HepG2 (cell line): ENCODE measurements around the gene CLDN4. TPM values are rescaled to one million over a fixed set of nuclear protein-coding genes. Genes with fewer than 3 reads are reported as not detected.

ENCODE experiments used
- ARID2 ChIP-seq: sonication (generic); formaldehyde crosslinking; IDR thresholded peaks from 2 replicates; pipeline ENCODE4 v1.8.1; 2022; ENCODE audit warnings: mild to moderate bottlenecking, missing genetic modification reagents, borderline replicate concordance
- ATF3 ChIP-seq: sonication (generic); formaldehyde crosslinking; IDR thresholded peaks from 2 replicates; pipeline ENCODE4 v1.4.0; 2020; ENCODE audit warnings: missing genetic modification reagents
- CAMTA2 ChIP-seq: sonication (generic); formaldehyde crosslinking; IDR thresholded peaks from 2 replicates; pipeline ENCODE4 v1.4.0; 2020; ENCODE audit warnings: mild to moderate bottlenecking, missing genetic modification reagents, borderline replicate concordance
- CSRNP1 ChIP-seq: sonication (generic); formaldehyde crosslinking; IDR thresholded peaks from 2 replicates; pipeline ENCODE4 v1.8.1; 2023; ENCODE audit warnings: mild to moderate bottlenecking, missing genetic modification reagents
- FOXP4 ChIP-seq: sonication (generic); formaldehyde crosslinking; IDR thresholded peaks from 2 replicates; pipeline ENCODE4 v1.4.0; 2020; ENCODE audit warnings: missing genetic modification reagents
- HMGXB4 ChIP-seq, 2 experiments: sonication (generic) in 1 of 2; formaldehyde crosslinking in 1 of 2; IDR thresholded peaks; 2 replicates each; pipeline versions ENCODE4 v1.4.0 to v1.6.1; 2018 to 2020; ENCODE audit warnings: missing genetic modification reagents in 2 of 2, borderline replicate concordance in 1 of 2, low read depth in 1 of 2, mild to moderate bottlenecking in 1 of 2, missing biosample characterization in 1 of 2
- HOXA3 ChIP-seq: sonication (generic); formaldehyde crosslinking; IDR thresholded peaks from 2 replicates; pipeline ENCODE4 v1.5.0; 2020; ENCODE audit warnings: missing genetic modification reagents
- MED1 ChIP-seq: sonication (generic); formaldehyde crosslinking; IDR thresholded peaks from 2 replicates; pipeline ENCODE4 v1.4.0; 2020; ENCODE audit warnings: missing genetic modification reagents
- MYPOP ChIP-seq: sonication (generic); formaldehyde crosslinking; IDR thresholded peaks from 2 replicates; pipeline ENCODE4 v1.8.1; 2023; ENCODE audit warnings: mild to moderate bottlenecking, moderate library complexity, missing genetic modification reagents
- NFKB2 ChIP-seq: sonication (generic); formaldehyde crosslinking; IDR thresholded peaks from 2 replicates; pipeline ENCODE4 v1.4.0; 2020; ENCODE audit warnings: missing genetic modification reagents, borderline replicate concordance
- PAWR ChIP-seq: sonication (generic); formaldehyde crosslinking; IDR thresholded peaks from 2 replicates; pipeline ENCODE4 v1.4.0; 2020; ENCODE audit warnings: missing genetic modification reagents, mild to moderate bottlenecking, borderline replicate concordance
- POLR2AphosphoS5 ChIP-seq: IDR thresholded peaks from 2 replicates; pipeline ENCODE4 v1.6.1; 2012; ENCODE audit warnings: low read depth, low read length
- SALL1 ChIP-seq: sonication (generic); formaldehyde crosslinking; IDR thresholded peaks from 2 replicates; pipeline ENCODE4 v1.8.0; 2022; ENCODE audit warnings: mild to moderate bottlenecking, missing genetic modification reagents
- SSRP1 ChIP-seq: IDR thresholded peaks from 2 replicates; pipeline ENCODE4 v1.6.1; 2016; ENCODE audit warnings: control low read depth
- TBX2 ChIP-seq: sonication (generic); formaldehyde crosslinking; IDR thresholded peaks from 2 replicates; pipeline ENCODE4 v1.5.0; 2020; ENCODE audit warnings: missing genetic modification reagents, mild to moderate bottlenecking, borderline replicate concordance
- TEAD3 ChIP-seq: optimal IDR thresholded peaks from 2 replicates; pipeline ENCODE3; 2016; ENCODE audit warnings: borderline replicate concordance
- TGIF2 ChIP-seq: IDR thresholded peaks from 2 replicates; pipeline ENCODE4 v1.6.1; 2016; ENCODE audit warnings: control low read depth, missing compliant biosample characterization
- ZNF326 ChIP-seq: sonication (generic); formaldehyde crosslinking; IDR thresholded peaks from 2 replicates; pipeline ENCODE4 v1.4.0; 2020; ENCODE audit warnings: missing genetic modification reagents, borderline replicate concordance
- ZNF772 ChIP-seq: sonication (generic); formaldehyde crosslinking; IDR thresholded peaks from 2 replicates; pipeline ENCODE4 v1.5.0; 2020; ENCODE audit warnings: mild to moderate bottlenecking, missing genetic modification reagents
- polyA plus RNA-seq, 8 experiments: library from polyadenylated mRNA; depleted of rRNA in 3 of 8; stranded (reverse) in 7 of 8; unstranded in 1 of 8; fragments of >200 nt; fragmentation: Illumina TruSeq in 4 of 8; extraction: Trizol in 4 of 8; gene quantifications; 2 replicates each; pipeline versions ENCODE4 v1.2.1 to v1.2.3, GENCODE V29; 2011 to 2016; ENCODE audit warnings: low read depth in 4 of 8, missing spikeins in 1 of 8, mixed read lengths in 1 of 8; ENCODE audit not compliant: insufficient read depth in 1 of 8
- total RNA-seq, 5 experiments: library from RNA; depleted of rRNA; stranded (reverse); fragments of >200 nt; fragmentation: Illumina TruSeq; extraction: Trizol; gene quantifications; 2 replicates each; pipeline ENCODE4 v1.2.3, GENCODE V29; 2016; ENCODE audit warnings: low read depth in 1 of 5

Gene CLDN4
- total and polyA plus RNA-seq, 2 of the 13 experiments (the other 11 are each of a cell fraction or from before 2014, with no cell fraction given): 28.2 to 35.7 TPM

- TF ChIP-seq NFKB2 (peak; percentile 57; the same call in 1 of the 2 replicates), SSRP1 (peak; percentile 40; the same call in 1 of the 2 replicates), HMGXB4 (CRISPR knock-in tag; IDR thresholded peaks at IDR 0.05; ENCODE audit: borderline replicate concordance in 1 of 2, low read depth in 1 of 2) (0 out of 4 replicates have a peak, but pooled peaks of 1 of the 2 experiments have one; percentile 36), TBX2 (CRISPR knock-in tag) (peak; percentile 49), MYPOP (CRISPR knock-in tag) (peak; percentile 65; the same call in 1 of the 2 replicates), CAMTA2 (CRISPR knock-in tag) (peak; percentile 52; the same call in 1 of the 2 replicates), ZNF326 (CRISPR knock-in tag) (no peak), FOXP4 (peak; percentile 66), TGIF2 (CRISPR knock-in tag) (peak; percentile 26; the same call in 1 of the 2 replicates), SALL1 (CRISPR knock-in tag) (0 out of 2 replicates have a peak, but pooled peaks have one; percentile 9), CSRNP1 (CRISPR knock-in tag) (0 out of 2 replicates have a peak, but pooled peaks have one; percentile 51), TEAD3 (CRISPR knock-in tag) (no peak), HOXA3 (CRISPR knock-in tag) (peak; percentile 56), ZNF772 (0 out of 2 replicates have a peak, but pooled peaks have one; percentile 24), PAWR (CRISPR knock-in tag) (0 out of 2 replicates have a peak, but pooled peaks have one; percentile 48), POLR2AphosphoS5 (0 out of 2 replicates have a peak, but pooled peaks have one; percentile 5), ARID2 (CRISPR knock-in tag) (peak; percentile 72; the same call in 1 of the 2 replicates), MED1 (CRISPR knock-in tag) (peak; percentile 46; the same call in 1 of the 2 replicates), ATF3 (CRISPR knock-in tag) (no peak)
Observed at GRCh38 chr7:73831834-73832651, 1.2 kb downstream of the CLDN4 start (continued).
